ENCODE measurements around the gene GTF3C5.
"Not testable (repeated sequence)": the region's sequence is repeated elsewhere in the genome, so short reads cannot be mapped to it uniquely, and the experiment has no call there.

The GTF3C5 gene

DNA sequence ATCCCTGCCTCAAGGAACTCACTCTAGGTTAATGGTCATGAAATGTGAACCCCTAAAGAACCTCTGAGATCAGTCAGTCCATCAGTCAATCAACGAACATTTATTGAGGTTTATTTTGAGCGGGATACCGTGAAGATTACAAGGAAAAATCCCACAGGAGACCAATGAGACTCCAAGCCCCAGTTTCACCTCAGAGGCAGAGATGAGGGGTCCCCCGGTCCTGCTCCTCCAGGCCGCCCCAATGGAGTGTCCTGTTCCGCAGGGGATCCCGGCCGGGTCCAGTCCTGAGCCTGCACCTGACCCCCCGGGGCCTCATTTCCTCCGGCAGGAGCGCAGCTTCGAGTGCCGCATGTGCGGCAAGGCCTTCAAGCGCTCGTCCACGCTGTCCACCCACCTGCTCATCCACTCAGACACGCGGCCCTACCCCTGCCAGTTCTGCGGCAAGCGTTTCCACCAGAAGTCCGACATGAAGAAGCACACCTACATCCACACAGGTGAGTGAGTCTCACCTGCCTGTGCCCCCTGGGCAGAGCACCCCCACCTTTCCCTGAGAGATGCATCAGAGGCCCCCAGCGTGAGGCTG, 41.3 kb upstream of the GTF3C5 start:
- no peak for DNase-seq (ENCODE audit: low read depth, low spot score)

GRCh38 chr9:132989998-132990557, 40.7 kb upstream of the GTF3C5 start:
- DNase-seq (ENCODE audit: low read depth, low spot score); H3K4me3 ChIP-seq (ENCODE audit: low read depth, low read length); POLR2A ChIA-PET: not testable (repeated sequence)
- CTCF ChIA-PET, result interaction anchor here (2.4 kb wide), 1 partner anchor 12 kb away, joined by 8 read pairs; the partner anchor contains the start of gene GFI1B

More for the DNA sequence above, 41.3 kb upstream of the GTF3C5 start:
- TF ChIP-seq, protein P1, sequence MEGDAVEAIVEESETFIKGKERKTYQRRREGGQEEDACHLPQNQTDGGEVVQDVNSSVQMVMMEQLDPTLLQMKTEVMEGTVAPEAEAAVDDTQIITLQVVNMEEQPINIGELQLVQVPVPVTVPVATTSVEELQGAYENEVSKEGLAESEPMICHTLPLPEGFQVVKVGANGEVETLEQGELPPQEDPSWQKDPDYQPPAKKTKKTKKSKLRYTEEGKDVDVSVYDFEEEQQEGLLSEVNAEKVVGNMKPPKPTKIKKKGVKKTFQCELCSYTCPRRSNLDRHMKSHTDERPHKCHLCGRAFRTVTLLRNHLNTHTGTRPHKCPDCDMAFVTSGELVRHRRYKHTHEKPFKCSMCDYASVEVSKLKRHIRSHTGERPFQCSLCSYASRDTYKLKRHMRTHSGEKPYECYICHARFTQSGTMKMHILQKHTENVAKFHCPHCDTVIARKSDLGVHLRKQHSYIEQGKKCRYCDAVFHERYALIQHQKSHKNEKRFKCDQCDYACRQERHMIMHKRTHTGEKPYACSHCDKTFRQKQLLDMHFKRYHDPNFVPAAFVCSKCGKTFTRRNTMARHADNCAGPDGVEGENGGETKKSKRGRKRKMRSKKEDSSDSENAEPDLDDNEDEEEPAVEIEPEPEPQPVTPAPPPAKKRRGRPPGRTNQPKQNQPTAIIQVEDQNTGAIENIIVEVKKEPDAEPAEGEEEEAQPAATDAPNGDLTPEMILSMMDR (IDR thresholded peaks at IDR 0.05; ENCODE audit: insufficient read depth, low read length, missing control alignments), result no peak
- ChIA-PET CTCF (interaction anchor here (2.2 kb wide), 1 partner anchor 12 kb away, joined by 10 read pairs; the partner anchor contains the start of gene GFI1B), POLR2A (no interaction called here)
- no peak overlapping the region for H3K4me3 ChIP-seq (ENCODE audit: low read depth, low read length)

DNA sequence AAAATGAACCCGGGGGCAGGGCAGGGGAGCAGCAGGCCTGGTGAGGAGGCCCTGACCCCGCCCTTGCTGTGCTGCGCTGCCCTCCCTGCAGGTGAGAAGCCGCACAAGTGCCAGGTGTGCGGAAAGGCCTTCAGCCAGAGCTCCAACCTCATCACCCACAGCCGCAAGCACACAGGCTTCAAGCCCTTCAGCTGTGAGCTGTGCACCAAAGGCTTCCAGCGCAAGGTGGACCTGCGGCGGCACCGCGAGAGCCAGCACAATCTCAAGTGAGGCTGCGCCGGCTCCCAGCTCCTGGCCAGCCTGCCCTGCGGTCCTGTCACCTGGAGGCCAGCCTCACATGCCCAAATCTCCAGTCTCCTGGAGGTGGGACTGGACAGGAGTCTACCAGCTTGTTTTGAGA, 40.0 kb upstream of the GTF3C5 start:
- DNase-seq (ENCODE audit: low read depth, low spot score), result no peak
- CTCF ChIA-PET, result interaction anchor here (0.7 to 2.4 kb wide), 2 partner anchors 11 to 13 kb away, joined by 3 to 8 read pairs; partner anchors contain the start of gene GFI1B
- TF ChIP-seq, protein P1 (IDR thresholded peaks at IDR 0.05; ENCODE audit: insufficient read depth, low read length, missing control alignments), result no peak

DNA sequence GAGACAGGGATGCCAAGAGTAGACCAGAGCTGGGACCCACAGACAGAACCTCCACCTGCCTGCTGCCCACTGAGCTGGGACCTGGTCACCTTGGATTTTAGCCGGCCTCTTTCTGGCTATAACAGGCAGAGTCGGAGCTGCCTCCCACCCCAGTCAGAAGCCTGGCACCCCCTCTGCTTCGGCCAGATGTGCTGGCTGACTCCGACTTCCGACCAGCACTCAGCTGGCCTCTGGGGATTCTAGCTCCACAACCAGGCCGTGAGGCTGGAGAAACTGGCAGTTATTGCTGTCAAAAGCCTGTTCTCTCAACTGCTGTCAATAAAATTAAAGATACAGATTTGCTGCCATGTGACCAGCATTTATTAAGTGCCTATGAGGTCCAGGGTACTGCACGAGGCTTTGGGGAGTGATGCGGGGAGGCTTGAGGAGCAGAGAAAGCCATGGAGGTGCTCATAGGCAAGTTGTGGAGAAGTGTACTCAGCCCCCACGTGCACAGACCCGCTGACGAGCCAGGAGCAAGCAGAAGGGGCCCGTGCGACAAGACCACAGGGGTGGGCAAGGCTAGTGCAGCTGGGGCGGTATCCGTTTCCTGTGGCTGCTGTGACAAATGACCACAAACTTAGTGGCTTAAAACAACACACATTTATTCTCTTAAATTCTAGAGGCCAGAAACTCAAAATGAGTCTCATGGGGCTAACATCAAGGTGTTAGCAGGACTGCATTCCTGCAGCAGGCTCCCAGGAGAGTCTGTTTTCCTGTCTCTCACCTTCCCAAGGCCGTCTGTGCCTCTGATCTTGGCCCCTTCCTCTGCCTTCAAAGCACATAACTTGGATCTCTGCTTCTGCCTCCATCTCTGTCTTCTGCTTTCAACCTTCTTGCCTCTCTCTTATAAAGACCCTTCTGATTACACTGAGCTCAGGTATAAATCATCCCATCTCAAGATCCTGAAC, 39.2 kb upstream of the GTF3C5 start:
- ChIA-PET CTCF (interaction anchor here (0.7 to 2.4 kb wide), 3 partner anchors 11 to 30 kb away, joined by 3 to 8 read pairs (median 3); partner anchors contain the start of gene GFI1B), POLR2A (no interaction called here)
- DNase-seq (ENCODE audit: low read depth, low spot score), result no peak
- no peak overlapping the region for H3K4me3 ChIP-seq (ENCODE audit: low read depth, low read length)
- TF ChIP-seq, protein P1 (IDR thresholded peaks at IDR 0.05; ENCODE audit: insufficient read depth, low read length, missing control alignments), result no peak

More for the DNA sequence above, 40.0 kb upstream of the GTF3C5 start:
- H3K4me3 ChIP-seq (ENCODE audit: low read depth, low read length), result no peak overlapping the region
- POLR2A ChIA-PET, result no interaction called here

DNA sequence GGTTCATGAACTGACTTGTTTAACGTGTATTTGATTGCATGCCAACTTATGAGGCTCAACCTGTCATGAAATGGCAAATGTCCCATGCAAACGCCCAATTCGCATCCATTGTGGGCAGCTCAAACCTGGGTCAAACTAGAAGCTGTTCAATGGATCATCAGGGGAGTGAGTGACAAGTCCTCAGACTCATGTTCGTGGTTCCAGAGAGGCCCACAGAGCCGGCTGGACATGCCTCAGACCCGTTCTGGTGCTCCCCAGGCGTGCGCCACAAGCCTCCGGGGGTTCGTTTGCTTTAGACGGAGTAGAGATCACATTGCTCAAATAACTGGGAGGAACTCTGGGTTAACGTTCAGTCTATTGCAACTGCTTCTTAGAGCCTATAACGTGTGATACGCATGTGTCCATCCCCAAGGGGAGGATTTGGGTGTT, 37.3 kb upstream of the GTF3C5 start:
- TF ChIP-seq, protein P1 (IDR thresholded peaks at IDR 0.05; ENCODE audit: insufficient read depth, low read length, missing control alignments), result no peak
- no peak for DNase-seq (ENCODE audit: low read depth, low spot score)
- POLR2A ChIA-PET, result no interaction called here
- no peak overlapping the region for H3K4me3 ChIP-seq (ENCODE audit: low read depth, low read length)
- CTCF ChIA-PET, result interaction anchor here (1.3 kb wide), 1 partner anchor 9 kb away, joined by 3 read pairs; no protein-coding TSS in a partner anchor

GRCh38 chr9:132994410-132995120, 36.2 kb upstream of the GTF3C5 start:
- CTCF ChIA-PET, result interaction anchor here (1.3 to 1.6 kb wide), 2 partner anchors 10 to 28 kb away, joined by 3 to 6 read pairs; no protein-coding TSS in a partner anchor
- DNase-seq (ENCODE audit: low read depth, low spot score), result no peak

More at GRCh38 chr9:132994410-132995120, 36.2 kb upstream of the GTF3C5 start:
- H3K4me3 ChIP-seq (ENCODE audit: low read depth, low read length), result no peak overlapping the region
- TF ChIP-seq, protein P1 (IDR thresholded peaks at IDR 0.05; ENCODE audit: insufficient read depth, low read length, missing control alignments), result no peak
- POLR2A ChIA-PET, result no interaction called here

All from AG04449 (cell line).